Activated CD4-positive, CD25-positive, alpha-beta regulatory T cell treated with anti-CD3 and anti-CD28 coated beads, Interleukin-2, amount 50 U/mL, for 72 hours (primary cell): Measurements from ENCODE around the gene KCTD19.
A peak's percentile ranks its signal among the peaks of the same experiment; 100 is the strongest.

Experiments
- DNase-seq: peaks from one replicate; pipeline ENCODE4 v3.0.0; 2021

Gene KCTD19

GRCh38 chr16:67282447-67282805, 44.1 kb downstream of the KCTD19 start:
- DNase-seq, result no peak

- no peak for DNase-seq
Measured at GRCh38 chr16:67281536-67282446, 44.8 kb downstream of the KCTD19 start.

DNA sequence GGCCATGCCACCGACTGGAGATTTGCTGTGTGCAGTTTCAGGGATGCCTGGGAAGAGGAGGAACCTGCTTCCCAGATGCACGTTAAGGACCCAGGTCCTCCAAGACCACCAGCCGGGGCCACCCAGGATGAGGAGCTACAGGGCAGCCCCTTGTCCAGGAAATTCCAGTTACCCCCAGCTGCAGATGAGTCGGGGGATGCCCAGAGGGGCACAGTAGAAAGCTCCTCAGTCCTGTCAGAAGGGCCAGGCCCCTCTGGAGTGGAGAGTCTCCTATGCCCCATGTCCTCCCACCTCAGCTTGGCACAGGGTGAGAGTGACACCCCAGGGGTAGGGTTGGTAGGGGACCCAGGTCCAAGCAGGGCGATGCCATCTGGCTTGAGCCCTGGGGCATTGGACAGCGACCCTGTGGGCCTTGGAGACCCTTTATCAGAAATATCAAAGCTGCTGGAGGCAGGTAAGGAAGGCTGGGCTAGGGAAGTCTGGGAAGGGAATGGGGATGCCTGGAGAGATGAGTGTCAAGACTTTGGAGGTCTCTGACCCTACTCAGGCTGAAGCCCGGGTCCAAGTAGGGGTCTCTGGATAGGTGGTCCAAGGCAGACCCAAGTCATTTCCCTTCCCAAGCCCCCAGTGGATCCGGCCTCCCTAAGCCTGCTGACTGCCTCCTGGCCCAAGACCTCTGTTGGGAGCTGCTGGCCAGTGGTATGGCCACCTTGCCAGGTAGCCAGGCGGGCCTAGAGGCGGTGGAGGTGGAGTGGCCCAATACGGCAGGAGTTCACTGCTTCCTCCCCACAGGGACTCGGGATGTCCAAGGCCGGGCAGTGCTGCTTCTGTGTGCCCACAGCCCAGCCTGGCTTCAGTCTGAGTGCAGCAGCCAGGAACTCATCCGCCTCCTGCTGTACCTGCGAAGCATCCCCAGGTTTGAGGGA, 46.2 kb downstream of the KCTD19 start:
- no peak for DNase-seq

DNA sequence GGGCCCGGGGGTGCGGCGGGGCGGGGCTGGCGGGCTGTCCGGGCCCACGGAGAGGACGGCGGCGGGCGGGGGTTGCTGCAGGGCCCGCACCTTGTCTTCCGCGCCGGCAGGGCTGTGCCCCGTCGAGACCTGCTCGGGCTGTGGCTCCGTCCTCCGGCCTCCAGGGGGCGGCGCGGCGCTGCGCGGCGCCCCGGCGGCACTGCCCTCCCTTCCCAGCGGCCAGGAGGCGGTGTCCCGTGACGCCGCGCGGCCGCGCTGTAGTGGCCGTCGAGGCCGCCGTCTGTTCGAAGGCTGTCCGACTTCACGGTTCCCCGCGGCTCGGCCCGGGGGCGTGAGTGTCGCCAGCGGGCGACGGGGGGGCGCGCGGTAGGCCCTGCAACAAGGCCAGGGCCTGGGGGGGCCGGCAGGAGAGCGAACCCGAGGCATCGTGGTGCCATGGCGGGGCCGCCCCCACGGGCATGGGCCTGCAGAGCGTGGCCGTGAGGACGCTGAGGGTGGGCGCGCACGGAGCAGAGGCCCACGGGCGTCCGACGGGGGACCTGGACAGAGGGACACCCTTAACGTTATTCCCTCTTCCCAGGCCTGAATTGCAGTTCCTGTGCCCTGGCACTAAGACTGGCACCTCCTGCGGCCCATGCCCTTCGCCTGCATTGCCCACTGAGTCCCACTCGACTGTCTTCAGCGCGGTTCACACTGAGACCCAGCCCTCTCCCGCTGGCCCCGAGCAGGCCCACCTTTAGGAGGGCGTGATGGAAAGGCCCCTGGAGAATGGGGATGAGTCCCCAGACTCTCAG, 47.0 kb downstream of the KCTD19 start, which contains the start of gene PLEKHG4:
PLEKHG4 (plus strand) TSS at position 237 of the 794 bp plus-strand sequence; CDS start at position 750, 513 bp downstream.
- DNase-seq, result peak; percentile 84

DNA sequence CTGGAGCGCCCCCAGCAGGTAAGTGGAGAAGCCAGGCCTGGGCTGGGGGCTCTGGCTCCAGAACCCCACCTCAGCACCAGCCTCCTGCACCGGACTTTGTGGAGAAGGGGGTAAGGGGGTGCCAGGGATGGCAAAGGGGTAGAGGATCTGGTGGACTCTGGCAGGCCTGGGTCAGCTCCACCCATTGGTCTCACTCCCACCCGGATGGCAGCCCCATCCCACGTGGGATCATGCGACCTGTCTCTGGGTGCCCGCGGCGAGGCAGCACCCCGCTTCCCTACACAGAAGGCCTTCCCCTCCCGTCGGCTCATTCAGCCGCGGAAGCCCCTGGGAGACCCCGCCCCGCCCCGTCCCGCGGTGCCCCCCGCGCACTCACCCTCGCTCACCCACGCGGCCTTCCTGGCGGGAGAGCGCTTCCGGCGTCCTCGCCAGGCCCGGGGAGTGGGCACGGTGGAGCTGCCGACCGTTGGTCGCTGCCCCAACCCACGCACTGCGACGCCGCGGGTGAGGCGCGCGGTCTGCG, 47.7 kb downstream of the KCTD19 start:
- DNase-seq, result no peak

- DNase-seq, result peak; percentile 38
Measured at GRCh38 chr16:67277999-67278772, 48.4 kb downstream of the KCTD19 start.

- DNase-seq, result no peak
Measured at GRCh38 chr16:67277294-67277998, 49.1 kb downstream of the KCTD19 start.

DNA sequence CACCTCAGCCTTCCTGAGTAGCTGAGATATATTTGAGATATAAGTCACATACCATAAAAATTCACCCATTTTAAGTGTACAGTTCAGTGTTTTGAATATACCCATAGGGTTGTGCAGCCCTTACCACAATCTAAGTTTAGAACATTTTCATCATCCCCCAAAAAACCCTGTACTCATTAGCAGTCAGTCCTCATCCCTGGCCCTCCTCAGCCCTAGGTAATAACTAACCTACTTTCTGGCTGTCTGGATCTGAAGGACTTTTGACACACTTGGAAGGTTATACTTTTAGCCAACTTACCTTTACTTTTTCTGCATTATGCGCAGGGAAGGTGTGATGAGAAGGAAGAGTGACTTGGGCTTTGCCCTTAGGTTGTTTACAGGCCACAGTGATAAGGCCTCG, 51.2 kb downstream of the KCTD19 start:
- DNase-seq, result no peak

GRCh38 chr16:67271446-67271845, 55.1 kb downstream of the KCTD19 start:
- no peak for DNase-seq

GRCh38 chr16:67270931-67271338, 55.6 kb downstream of the KCTD19 start:
- DNase-seq, result no peak

- no peak for DNase-seq
Measured at GRCh38 chr16:67269766-67270165, 56.8 kb downstream of the KCTD19 start.

DNA sequence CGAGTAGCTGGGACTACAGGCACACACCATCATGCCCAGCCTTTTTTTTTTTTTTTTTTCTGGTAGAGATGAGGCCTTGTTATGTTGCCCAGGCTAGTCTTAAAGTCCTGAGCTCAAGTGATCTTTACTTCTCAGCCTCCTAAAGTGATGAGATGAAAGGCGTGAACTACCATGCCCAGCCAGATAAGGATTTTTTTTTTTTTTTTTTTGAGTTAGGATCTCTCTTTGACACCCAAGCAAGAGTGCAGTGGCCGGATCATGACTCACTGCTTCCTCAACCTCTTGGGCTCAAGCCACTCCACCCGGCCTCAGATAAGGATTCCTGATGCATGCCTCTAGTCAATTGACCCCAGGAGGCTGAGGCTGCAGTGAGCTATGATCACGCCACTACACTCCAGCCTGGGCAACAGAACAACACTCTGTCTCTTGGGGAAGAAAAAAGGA, 58.4 kb downstream of the KCTD19 start:
- DNase-seq, result no peak

GRCh38 chr16:67265834-67266233, 60.7 kb downstream of the KCTD19 start:
- no peak for DNase-seq

- DNase-seq, result no peak
Measured at GRCh38 chr16:67264866-67265265, 61.7 kb downstream of the KCTD19 start.

DNA sequence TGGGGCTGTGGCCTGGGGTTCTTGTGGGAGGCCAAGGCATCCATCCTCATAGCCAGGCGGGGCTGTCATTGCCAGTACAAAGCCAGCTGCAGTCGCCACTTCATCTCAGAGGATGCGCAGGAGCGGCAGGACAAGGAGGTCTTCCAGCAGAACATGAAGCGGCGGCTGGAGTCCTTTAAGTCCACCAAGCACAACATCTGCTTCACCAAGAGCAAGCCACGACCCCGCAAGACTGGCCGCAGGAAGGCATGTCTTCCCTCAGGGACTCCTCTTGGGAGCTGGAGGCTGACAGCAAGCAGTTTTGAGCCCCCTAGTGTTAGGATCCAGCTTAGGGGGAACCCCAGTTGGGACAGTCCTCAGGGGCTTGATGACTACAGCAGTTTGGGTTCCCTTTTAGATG, 62.3 kb downstream of the KCTD19 start:
- no peak for DNase-seq

DNA sequence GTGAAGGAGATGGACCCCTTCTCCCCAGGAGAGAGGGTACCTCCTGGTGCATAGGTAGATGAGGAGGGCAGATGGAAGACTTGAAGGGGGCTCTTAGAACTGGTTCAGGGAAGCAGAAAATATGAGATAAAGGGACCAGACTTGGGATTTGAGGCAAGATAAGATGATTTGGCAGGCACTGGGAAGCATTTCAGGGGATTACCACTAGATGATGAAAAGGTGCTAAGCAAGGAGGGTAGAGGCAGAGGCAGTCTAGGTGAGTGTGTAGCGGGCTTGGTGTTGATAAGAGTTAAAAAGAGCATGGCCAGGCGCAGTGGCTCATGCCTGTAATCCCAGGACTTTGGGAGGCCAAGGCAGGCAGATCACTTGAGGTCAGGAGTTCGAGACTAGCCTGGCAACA, 63.3 kb downstream of the KCTD19 start:
- DNase-seq, result no peak

DNA sequence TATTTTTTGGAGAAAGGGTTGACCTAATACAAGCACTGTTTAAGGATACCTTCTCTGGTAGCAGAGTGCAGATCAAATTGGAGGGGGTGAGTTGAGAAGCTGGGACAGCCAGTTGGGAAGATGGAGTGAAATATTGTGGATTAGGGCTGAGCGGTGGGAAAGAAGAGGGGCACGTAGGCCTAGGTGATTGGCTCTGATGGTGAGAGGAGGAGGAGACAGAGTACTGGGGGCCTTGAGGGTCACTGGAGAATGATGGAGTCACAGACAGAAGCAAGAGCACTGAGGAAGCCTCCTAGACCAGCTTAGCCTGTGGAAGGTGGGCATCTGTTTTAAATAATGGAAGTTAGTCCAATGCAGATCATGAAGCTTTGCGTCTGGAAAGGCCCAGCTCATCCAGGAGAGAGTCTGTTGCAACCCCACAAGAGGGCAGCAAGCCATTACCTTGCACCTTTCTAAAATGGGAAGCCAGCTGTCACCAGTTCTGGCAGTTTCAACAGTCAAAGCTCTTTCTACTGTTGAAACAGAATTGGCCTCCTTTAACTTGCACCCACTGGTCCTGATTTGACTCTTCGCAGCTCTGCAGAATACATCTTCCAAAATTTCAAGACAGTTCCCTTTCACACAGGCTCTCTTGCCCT, 66.0 kb downstream of the KCTD19 start:
- no peak for DNase-seq

- no peak for DNase-seq
Measured at GRCh38 chr16:67259705-67260104, 66.8 kb downstream of the KCTD19 start.

GRCh38 chr16:67258161-67258835, 68.2 kb downstream of the KCTD19 start:
- no peak for DNase-seq
